GM12874 (cell line): ENCODE measurements around the gene HSPA12A.

Experiments
- TF ChIP-seq, protein P1 (sequence below): IDR thresholded peaks from 2 replicates; pipeline ENCODE4 v1.5.1; 2011; ENCODE audit warnings: low read depth, mild to moderate bottlenecking, control low read depth, low read length, moderate library complexity; ENCODE audit not compliant: insufficient read depth

The HSPA12A gene

GRCh38 chr10:116763440-116763839, 21.1 kb upstream of the HSPA12A start:
- TF ChIP-seq, protein P1, sequence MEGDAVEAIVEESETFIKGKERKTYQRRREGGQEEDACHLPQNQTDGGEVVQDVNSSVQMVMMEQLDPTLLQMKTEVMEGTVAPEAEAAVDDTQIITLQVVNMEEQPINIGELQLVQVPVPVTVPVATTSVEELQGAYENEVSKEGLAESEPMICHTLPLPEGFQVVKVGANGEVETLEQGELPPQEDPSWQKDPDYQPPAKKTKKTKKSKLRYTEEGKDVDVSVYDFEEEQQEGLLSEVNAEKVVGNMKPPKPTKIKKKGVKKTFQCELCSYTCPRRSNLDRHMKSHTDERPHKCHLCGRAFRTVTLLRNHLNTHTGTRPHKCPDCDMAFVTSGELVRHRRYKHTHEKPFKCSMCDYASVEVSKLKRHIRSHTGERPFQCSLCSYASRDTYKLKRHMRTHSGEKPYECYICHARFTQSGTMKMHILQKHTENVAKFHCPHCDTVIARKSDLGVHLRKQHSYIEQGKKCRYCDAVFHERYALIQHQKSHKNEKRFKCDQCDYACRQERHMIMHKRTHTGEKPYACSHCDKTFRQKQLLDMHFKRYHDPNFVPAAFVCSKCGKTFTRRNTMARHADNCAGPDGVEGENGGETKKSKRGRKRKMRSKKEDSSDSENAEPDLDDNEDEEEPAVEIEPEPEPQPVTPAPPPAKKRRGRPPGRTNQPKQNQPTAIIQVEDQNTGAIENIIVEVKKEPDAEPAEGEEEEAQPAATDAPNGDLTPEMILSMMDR = no peak

- TF ChIP-seq, protein P1 = no peak
These were observed 19.5 kb upstream of the HSPA12A start for GRCh38 chr10:116761883-116762282.

GRCh38 chr10:116760919-116761318, 18.6 kb upstream of the HSPA12A start:
- TF ChIP-seq, protein P1 = no peak

GRCh38 chr10:116757246-116757645, 14.9 kb upstream of the HSPA12A start:
- TF ChIP-seq, protein P1 = no peak

GRCh38 chr10:116756277-116756676, 13.9 kb upstream of the HSPA12A start:
- TF ChIP-seq, protein P1 = no peak

- TF ChIP-seq, protein P1 = no peak
These were observed 11.4 kb upstream of the HSPA12A start for GRCh38 chr10:116753759-116754158.

DNA sequence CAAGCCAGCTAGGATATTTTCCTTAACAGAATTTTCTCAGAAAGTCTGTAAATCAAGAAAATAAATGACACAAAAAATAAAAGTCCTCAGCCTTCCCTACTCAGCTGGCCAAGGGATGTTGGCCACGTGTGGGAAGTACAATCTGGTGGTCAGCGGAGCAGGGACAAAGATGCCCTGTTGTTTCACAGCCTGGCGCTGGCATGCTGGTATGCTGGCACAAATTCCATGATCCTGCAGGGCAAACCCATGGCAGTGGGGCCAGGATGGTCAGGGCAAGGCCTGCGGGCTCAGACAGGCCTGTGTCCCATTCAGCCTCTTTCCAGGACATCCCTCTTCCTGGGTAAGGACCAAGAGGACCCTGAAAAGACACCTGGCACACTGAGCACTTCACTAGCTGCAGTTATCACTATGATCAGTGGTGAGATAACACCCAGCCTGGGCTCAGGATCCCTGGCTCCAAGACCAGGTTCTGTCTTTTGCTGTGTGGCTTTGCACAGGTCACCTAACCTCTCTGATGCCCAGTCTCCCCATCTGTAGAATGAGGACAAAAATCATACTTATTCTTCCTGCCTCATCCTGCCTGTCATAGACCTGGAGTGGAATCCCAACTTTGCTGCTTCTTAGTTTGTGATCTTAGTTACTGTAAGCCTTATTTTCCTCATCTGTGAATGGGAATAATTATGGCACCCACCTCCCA, 10.8 kb upstream of the HSPA12A start:
- TF ChIP-seq, protein P1 = no peak
